HepG2 (cell line): Measurements from ENCODE around the gene SLC12A5. TPM values are rescaled to one million over a fixed set of nuclear protein-coding genes. Genes with fewer than 3 reads are reported as not detected.
A peak's percentile ranks its signal among the peaks of the same experiment; 100 is the strongest.

Experiments used
- ATAC-seq: fragments of 200-7000 bp; cut with Tn5 transposase; 3 replicates; pipeline ENCODE4 v1.9.1; 2020; ENCODE audit warnings: mild to moderate bottlenecking, moderate library complexity
- BruUV-seq: library from RNA; stranded (reverse); fragments of 400-500 nt; replicated peaks from 2 replicates; lab custom pipeline; 2021; lab: Mats Ljungman, UMichigan
- CTCF ChIA-PET: fragments of 300-600 bp; formaldehyde crosslinking; extraction: SDS; loops from one replicate; lab custom pipeline; 2021; ENCODE audit warnings: low total read pairs, inconsistent platforms, low intra/inter-chr PET ratio; lab: Yijun Ruan, JAX
- POLR2A ChIA-PET: fragments of 350-600 bp; sonication (Branson Sonifier 250); formaldehyde crosslinking; loops from one replicate; lab custom pipeline; 2020; ENCODE audit warnings: antibody characterized with exemption, inconsistent platforms; lab: Yijun Ruan, JAX
- DNase-seq: peaks from one replicate; pipeline ENCODE4 v3.0.0-alpha.2; 2015; ENCODE audit warnings: low spot score
- FAIRE-seq: peaks from 3 replicates; lab custom pipeline; 2011; peaks lifted over from hg19 to GRCh38; lab: Jason Lieb, UNC
- H2AFZ ChIP-seq: one replicate; pipeline ENCODE4 v1.6.1; 2011; ENCODE audit warnings: low read length, inconsistent platforms
- H3K27ac ChIP-seq: fragments of 300-600 bp; 3 replicates; pipeline ENCODE4 v1.8.0; 2011; ENCODE audit warnings: mixed run types, mild to moderate bottlenecking, mixed read lengths, low read length, inconsistent platforms; ENCODE audit not compliant: insufficient read depth; ENCODE audit errors: extremely low read length
- H3K27me3 ChIP-seq, 2 experiments: fragments of 200-600 bp in 1 of 2; 2 replicates in 1 of 2; 3 replicates in 1 of 2; pipeline versions ENCODE4 v1.6.0 to v1.8.0; 2011; ENCODE audit warnings: low read length in 2 of 2, mild to moderate bottlenecking in 2 of 2, moderate library complexity in 2 of 2, inconsistent platforms in 1 of 2; ENCODE audit not compliant: insufficient read depth in 2 of 2, control insufficient read depth in 1 of 2
- H3K36me3 ChIP-seq, 2 experiments: fragments of 200-600 bp in 1 of 2; replicated peaks in 1 of 2; 2 replicates in 1 of 2; 3 replicates in 1 of 2; pipeline versions ENCODE4 v1.5.1 to v1.8.0; 2011; ENCODE audit warnings: low read length in 2 of 2, inconsistent platforms in 1 of 2; ENCODE audit not compliant: insufficient read depth in 2 of 2, control insufficient read depth in 1 of 2
- H3K4me1 ChIP-seq: 2 replicates; pipeline ENCODE4 v1.5.1; 2012; ENCODE audit warnings: low read length, inconsistent platforms; ENCODE audit not compliant: insufficient read depth
- H3K4me2 ChIP-seq: 2 replicates; pipeline ENCODE4 v1.6.0; 2011; ENCODE audit warnings: low read depth, low read length, inconsistent platforms
- H3K4me3 ChIP-seq, 3 experiments: fragments of 200-600 bp in 1 of 3; sonication (generic), shearing (Covaris generic) in 1 of 3; replicated peaks in 1 of 3; 2 replicates each; pipeline ENCODE4 v1.5.1; 2011 to 2016; ENCODE audit warnings: low read length in 3 of 3, inconsistent platforms in 2 of 3, low read depth in 2 of 3, mild to moderate bottlenecking in 2 of 3, control low read depth in 1 of 3, mixed read lengths in 1 of 3; ENCODE audit not compliant: insufficient read depth in 1 of 3
- H3K79me2 ChIP-seq: one replicate; pipeline ENCODE4 v1.6.1; 2011; ENCODE audit warnings: low read length, inconsistent platforms; ENCODE audit not compliant: insufficient read depth
- H3K9ac ChIP-seq: 2 replicates; pipeline ENCODE4 v1.6.0; 2011; ENCODE audit warnings: mild to moderate bottlenecking, low read depth, low read length, inconsistent platforms; ENCODE audit not compliant: insufficient read depth
- H3K9me3 ChIP-seq: 2 replicates; pipeline ENCODE4 v1.5.1; 2012; ENCODE audit warnings: mild to moderate bottlenecking, low read length
- H4K20me1 ChIP-seq: 2 replicates; pipeline ENCODE4 v1.6.0; 2011; ENCODE audit warnings: inconsistent platforms, mild to moderate bottlenecking, low read length, moderate library complexity; ENCODE audit not compliant: insufficient read depth
- AHR ChIP-seq: IDR thresholded peaks from 2 replicates; pipeline ENCODE4 v1.6.1; 2018; ENCODE audit warnings: missing genetic modification reagents, missing compliant biosample characterization
- CREB1 ChIP-seq, 2 experiments: fragments of 450-650 bp in 1 of 2; IDR thresholded peaks; 2 replicates each; pipeline ENCODE4 v1.6.1; 2016 to 2017; ENCODE audit warnings: control low read depth in 1 of 2, mild to moderate bottlenecking in 1 of 2, missing compliant biosample characterization in 1 of 2, missing genetic modification characterization in 1 of 2
- HOXA3 ChIP-seq: sonication (generic); formaldehyde crosslinking; IDR thresholded peaks from 2 replicates; pipeline ENCODE4 v1.5.0; 2020; ENCODE audit warnings: missing genetic modification reagents
- SALL1 ChIP-seq: sonication (generic); formaldehyde crosslinking; IDR thresholded peaks from 2 replicates; pipeline ENCODE4 v1.8.0; 2022; ENCODE audit warnings: mild to moderate bottlenecking, missing genetic modification reagents
- SMAD3 ChIP-seq: sonication (generic); formaldehyde crosslinking; IDR thresholded peaks from 2 replicates; pipeline ENCODE4 v1.4.0; 2020; ENCODE audit warnings: missing genetic modification reagents
- YY1 ChIP-seq: IDR thresholded peaks from 2 replicates; pipeline ENCODE4 v1.6.1; 2011; ENCODE audit warnings: low read length, low read depth, moderate library complexity, mild to moderate bottlenecking; ENCODE audit not compliant: insufficient read depth, insufficient replicate concordance
- ZNF546 ChIP-seq: sonication (generic); formaldehyde crosslinking; conservative IDR thresholded peaks from 2 replicates; pipeline ENCODE4 v1.8.1; 2023; ENCODE audit warnings: mild to moderate bottlenecking, missing genetic modification reagents
- ZNF563 ChIP-seq: sonication (generic); formaldehyde crosslinking; IDR thresholded peaks from 2 replicates; pipeline ENCODE4 v1.8.0; 2022; ENCODE audit warnings: mild to moderate bottlenecking, moderate library complexity, missing genetic modification reagents
- ZNF709 ChIP-seq: sonication (generic); formaldehyde crosslinking; IDR thresholded peaks from 2 replicates; pipeline ENCODE4 v1.5.0; 2020; ENCODE audit warnings: mild to moderate bottlenecking, missing genetic modification reagents
- WGBS: methylation state at CpG from one replicate; pipeline ENCODE4 v1.1.6; 2017; ENCODE audit warnings: low lambda C conversion rate; 5-methylcytosine and 5-hydroxymethylcytosine counted together
- in situ Hi-C: cut with HindIII; loops from 2 replicates; pipeline ENCODE4 v1.10.0; 2017; ENCODE audit warnings: low pct_unique_long_range_greater_than_20kb; ENCODE audit not compliant: extremely low pct_ligation_motif_present
- intact Hi-C: fragments of 100-400 bp; cut with micrococcal nuclease; formaldehyde crosslinking; loops from one replicate; pipeline ENCODE4 v1.10.0; 2022; ENCODE audit not compliant: unreplicated experiment
- polyA plus RNA-seq, 8 experiments: library from polyadenylated mRNA; depleted of rRNA in 3 of 8; stranded (reverse) in 7 of 8; unstranded in 1 of 8; fragments of >200 nt; fragmentation: Illumina TruSeq in 4 of 8; extraction: Trizol in 4 of 8; gene quantifications; 2 replicates each; pipeline versions ENCODE4 v1.2.1 to v1.2.3, GENCODE V29; 2011 to 2016; ENCODE audit warnings: low read depth in 4 of 8, missing spikeins in 1 of 8, mixed read lengths in 1 of 8; ENCODE audit not compliant: insufficient read depth in 1 of 8
- total RNA-seq, 5 experiments: library from RNA; depleted of rRNA; stranded (reverse); fragments of >200 nt; fragmentation: Illumina TruSeq; extraction: Trizol; gene quantifications; 2 replicates each; pipeline ENCODE4 v1.2.3, GENCODE V29; 2016; ENCODE audit warnings: low read depth in 1 of 5
- TF ChIP-seq, protein P1 (sequence below): sonication (generic); formaldehyde crosslinking; IDR thresholded peaks from 2 replicates; pipeline ENCODE4 v1.5.0; 2020; ENCODE audit warnings: missing genetic modification reagents, mild to moderate bottlenecking, borderline replicate concordance
- TF ChIP-seq, protein P2 (sequence below): sonication (generic); formaldehyde crosslinking; IDR thresholded peaks from 2 replicates; pipeline ENCODE4 v1.9.0; 2021; ENCODE audit warnings: missing genetic modification reagents, borderline replicate concordance
- TF ChIP-seq, protein P3 (sequence below): sonication (generic); formaldehyde crosslinking; IDR thresholded peaks from 2 replicates; pipeline ENCODE4 v1.8.0; 2023; ENCODE audit warnings: mild to moderate bottlenecking, missing genetic modification reagents
- TF ChIP-seq, protein P4 (sequence below): IDR thresholded peaks from 2 replicates; pipeline ENCODE4 v1.6.1; 2012; ENCODE audit warnings: low read length, improper control_type of control experiment

SLC12A5 gene
- total and polyA plus RNA-seq, 2 of the 13 experiments (the other 11 are each of a cell fraction or from before 2014, with no cell fraction given) = 4.3 to 5.4 TPM

DNA sequence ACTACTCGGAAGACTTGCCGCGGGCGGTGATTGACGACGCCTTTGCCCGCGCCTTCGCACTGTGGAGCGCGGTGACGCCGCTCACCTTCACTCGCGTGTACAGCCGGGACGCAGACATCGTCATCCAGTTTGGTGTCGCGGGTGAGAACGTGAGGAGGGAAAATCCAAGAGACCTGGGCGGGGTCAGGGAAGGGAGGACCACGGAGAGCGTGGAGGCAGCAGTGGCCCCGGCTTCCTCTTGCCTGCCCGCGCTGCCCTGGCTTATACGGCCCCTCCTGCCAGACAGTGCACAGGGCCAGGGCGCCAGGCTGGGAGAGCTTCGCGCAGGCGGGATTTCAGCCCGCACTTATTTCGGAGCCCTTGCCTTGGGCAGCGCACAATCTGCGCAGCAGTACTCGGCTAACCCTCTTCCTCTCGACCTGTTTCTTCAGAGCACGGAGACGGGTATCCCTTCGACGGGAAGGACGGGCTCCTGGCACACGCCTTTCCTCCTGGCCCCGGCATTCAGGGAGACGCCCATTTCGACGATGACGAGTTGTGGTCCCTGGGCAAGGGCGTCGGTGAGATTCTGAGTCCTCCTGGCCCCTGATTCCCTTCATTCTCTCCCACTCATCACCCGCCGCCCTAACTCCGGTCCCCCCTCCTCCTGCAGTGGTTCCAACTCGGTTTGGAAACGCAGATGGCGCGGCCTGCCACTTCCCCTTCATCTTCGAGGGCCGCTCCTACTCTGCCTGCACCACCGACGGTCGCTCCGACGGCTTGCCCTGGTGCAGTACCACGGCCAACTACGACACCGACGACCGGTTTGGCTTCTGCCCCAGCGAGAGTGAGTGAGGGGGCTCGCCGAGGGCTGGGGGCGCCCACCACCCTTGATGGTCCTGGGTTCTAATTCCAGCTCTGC lies 18.3 kb upstream of the SLC12A5 start:
- Histone ChIP-seq H4K20me1 (peaks cover 7% of the 10 kb centered on the region; the same call in 1 of the 2 replicates), H3K79me2 (no peaks in the 10 kb centered on the region), H3K4me2 (peak overlapping the region; percentile 8; the same call in 1 of the 2 replicates), H3K9me3 (no peaks in the 10 kb centered on the region), H3K27ac (no peak overlapping the region), H3K27me3 (peaks cover 32 to 78% of the 10 kb centered on the region in 2 experiments; a peak in 4 of 5 replicates), H3K9ac (no peak overlapping the region), H2AFZ (no peak overlapping the region), H3K4me3 (no peak overlapping the region), H3K36me3 (no peaks in the 10 kb centered on the region), H3K4me1 (peaks cover 31% of the 10 kb centered on the region)
- intact Hi-C loops = loop anchor here (5.0 kb wide), 1 partner anchor 38 kb away; the partner anchor contains the start of gene ZNF335
- ATAC-seq (no peak; the same call in 2 of the 3 replicates), DNase-seq (no peak), FAIRE-seq (no peak)
- no TSS peak for BruUV-seq
- 38% methylated on average over 74 of the region's 74 CpGs for WGBS
- in situ Hi-C loops = no loop called here
- ChIA-PET POLR2A (no interaction called here), CTCF (no interaction called here)
- no peak for TF ChIP-seq SMAD3 (CRISPR knock-in tag)
- TF ChIP-seq HOXA3 (CRISPR knock-in tag) = peak; percentile 16; the same call in 1 of the 2 replicates
- TF ChIP-seq, protein P1, sequence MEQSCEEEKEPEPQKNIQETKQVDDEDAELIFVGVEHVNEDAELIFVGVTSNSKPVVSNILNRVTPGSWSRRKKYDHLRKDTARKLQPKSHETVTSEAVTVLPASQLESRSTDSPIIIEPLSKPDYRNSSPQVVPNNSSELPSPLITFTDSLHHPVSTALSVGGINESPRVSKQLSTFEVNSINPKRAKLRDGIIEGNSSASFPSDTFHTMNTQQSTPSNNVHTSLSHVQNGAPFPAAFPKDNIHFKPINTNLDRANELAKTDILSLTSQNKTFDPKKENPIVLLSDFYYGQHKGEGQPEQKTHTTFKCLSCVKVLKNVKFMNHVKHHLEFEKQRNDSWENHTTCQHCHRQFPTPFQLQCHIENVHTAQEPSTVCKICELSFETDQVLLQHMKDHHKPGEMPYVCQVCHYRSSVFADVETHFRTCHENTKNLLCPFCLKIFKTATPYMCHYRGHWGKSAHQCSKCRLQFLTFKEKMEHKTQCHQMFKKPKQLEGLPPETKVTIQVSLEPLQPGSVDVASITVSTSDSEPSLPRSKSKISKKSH (CRISPR knock-in tag) = peak; percentile 10; the same call in 1 of the 2 replicates
- TF ChIP-seq, protein P2, sequence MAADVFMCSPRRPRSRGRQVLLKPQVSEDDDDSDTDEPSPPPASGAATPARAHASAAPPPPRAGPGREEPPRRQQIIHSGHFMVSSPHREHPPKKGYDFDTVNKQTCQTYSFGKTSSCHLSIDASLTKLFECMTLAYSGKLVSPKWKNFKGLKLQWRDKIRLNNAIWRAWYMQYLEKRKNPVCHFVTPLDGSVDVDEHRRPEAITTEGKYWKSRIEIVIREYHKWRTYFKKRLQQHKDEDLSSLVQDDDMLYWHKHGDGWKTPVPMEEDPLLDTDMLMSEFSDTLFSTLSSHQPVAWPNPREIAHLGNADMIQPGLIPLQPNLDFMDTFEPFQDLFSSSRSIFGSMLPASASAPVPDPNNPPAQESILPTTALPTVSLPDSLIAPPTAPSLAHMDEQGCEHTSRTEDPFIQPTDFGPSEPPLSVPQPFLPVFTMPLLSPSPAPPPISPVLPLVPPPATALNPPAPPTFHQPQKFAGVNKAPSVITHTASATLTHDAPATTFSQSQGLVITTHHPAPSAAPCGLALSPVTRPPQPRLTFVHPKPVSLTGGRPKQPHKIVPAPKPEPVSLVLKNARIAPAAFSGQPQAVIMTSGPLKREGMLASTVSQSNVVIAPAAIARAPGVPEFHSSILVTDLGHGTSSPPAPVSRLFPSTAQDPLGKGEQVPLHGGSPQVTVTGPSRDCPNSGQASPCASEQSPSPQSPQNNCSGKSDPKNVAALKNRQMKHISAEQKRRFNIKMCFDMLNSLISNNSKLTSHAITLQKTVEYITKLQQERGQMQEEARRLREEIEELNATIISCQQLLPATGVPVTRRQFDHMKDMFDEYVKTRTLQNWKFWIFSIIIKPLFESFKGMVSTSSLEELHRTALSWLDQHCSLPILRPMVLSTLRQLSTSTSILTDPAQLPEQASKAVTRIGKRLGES (CRISPR knock-in tag) = no peak
- TF ChIP-seq CREB1 (IDR thresholded peaks at IDR 0.05) = 0 out of 2 replicates have a peak, but pooled peaks have one; percentile 39
- TF ChIP-seq CREB1 (CRISPR knock-in tag; IDR thresholded peaks at IDR 0.05) = no peak
- TF ChIP-seq, protein P3, sequence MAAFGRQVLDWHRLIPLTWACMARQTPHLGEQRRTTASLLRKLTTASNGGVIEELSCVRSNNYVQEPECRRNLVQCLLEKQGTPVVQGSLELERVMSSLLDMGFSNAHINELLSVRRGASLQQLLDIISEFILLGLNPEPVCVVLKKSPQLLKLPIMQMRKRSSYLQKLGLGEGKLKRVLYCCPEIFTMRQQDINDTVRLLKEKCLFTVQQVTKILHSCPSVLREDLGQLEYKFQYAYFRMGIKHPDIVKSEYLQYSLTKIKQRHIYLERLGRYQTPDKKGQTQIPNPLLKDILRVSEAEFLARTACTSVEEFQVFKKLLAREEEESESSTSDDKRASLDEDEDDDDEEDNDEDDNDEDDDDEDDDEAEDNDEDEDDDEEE (CRISPR knock-in tag) = 0 out of 2 replicates have a peak, but pooled peaks have one; percentile 34
- TF ChIP-seq, protein P4, sequence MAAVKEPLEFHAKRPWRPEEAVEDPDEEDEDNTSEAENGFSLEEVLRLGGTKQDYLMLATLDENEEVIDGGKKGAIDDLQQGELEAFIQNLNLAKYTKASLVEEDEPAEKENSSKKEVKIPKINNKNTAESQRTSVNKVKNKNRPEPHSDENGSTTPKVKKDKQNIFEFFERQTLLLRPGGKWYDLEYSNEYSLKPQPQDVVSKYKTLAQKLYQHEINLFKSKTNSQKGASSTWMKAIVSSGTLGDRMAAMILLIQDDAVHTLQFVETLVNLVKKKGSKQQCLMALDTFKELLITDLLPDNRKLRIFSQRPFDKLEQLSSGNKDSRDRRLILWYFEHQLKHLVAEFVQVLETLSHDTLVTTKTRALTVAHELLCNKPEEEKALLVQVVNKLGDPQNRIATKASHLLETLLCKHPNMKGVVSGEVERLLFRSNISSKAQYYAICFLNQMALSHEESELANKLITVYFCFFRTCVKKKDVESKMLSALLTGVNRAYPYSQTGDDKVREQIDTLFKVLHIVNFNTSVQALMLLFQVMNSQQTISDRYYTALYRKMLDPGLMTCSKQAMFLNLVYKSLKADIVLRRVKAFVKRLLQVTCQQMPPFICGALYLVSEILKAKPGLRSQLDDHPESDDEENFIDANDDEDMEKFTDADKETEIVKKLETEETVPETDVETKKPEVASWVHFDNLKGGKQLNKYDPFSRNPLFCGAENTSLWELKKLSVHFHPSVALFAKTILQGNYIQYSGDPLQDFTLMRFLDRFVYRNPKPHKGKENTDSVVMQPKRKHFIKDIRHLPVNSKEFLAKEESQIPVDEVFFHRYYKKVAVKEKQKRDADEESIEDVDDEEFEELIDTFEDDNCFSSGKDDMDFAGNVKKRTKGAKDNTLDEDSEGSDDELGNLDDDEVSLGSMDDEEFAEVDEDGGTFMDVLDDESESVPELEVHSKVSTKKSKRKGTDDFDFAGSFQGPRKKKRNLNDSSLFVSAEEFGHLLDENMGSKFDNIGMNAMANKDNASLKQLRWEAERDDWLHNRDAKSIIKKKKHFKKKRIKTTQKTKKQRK = no peak
- TF ChIP-seq AHR (CRISPR knock-in tag) = no peak
- 0 out of 2 replicates have a peak, but pooled peaks have one; percentile 45 for TF ChIP-seq ZNF563 (CRISPR knock-in tag)
- no peak for TF ChIP-seq ZNF546
- 0 out of 2 replicates have a peak, but pooled peaks have one; percentile 9 for TF ChIP-seq SALL1 (CRISPR knock-in tag)
- 0 out of 2 replicates have a peak, but pooled peaks have one; percentile 20 for TF ChIP-seq ZNF709 (CRISPR knock-in tag)
- no peak for TF ChIP-seq YY1
